ENCODE measurements around the gene RBM47. TPM values are rescaled to one million over a fixed set of nuclear protein-coding genes. Genes with fewer than 3 reads are reported as not detected.

Gene RBM47
- total RNA-seq, 4 donors from 2014 or later = 200 to 369 (median 323) TPM

DNA sequence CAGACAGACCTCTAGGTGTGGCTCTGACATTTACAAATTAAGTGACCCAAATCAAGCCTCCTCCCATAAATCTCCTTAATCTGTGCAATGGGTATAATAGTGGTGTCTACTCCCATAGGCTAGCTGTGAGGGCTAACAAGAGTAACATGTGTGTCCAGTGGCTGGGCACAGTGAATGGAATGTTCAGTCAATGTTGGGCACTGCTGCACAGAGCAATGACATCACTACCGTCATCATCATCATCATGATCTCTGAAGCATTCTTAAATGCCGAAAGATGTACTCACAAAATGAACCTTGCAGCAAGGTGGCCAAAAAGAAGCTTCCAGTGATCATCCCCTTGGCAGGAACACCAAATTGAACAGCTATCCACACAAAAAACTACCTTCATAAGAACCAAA lies 251.0 kb downstream of the RBM47 start:
- no peaks in the 10 kb centered on the region for H3K9me3 ChIP-seq
- peaks cover 5 to 26% of the 10 kb centered on the region in 2 donors for H3K4me1 ChIP-seq
- TF ChIP-seq, protein P1, sequence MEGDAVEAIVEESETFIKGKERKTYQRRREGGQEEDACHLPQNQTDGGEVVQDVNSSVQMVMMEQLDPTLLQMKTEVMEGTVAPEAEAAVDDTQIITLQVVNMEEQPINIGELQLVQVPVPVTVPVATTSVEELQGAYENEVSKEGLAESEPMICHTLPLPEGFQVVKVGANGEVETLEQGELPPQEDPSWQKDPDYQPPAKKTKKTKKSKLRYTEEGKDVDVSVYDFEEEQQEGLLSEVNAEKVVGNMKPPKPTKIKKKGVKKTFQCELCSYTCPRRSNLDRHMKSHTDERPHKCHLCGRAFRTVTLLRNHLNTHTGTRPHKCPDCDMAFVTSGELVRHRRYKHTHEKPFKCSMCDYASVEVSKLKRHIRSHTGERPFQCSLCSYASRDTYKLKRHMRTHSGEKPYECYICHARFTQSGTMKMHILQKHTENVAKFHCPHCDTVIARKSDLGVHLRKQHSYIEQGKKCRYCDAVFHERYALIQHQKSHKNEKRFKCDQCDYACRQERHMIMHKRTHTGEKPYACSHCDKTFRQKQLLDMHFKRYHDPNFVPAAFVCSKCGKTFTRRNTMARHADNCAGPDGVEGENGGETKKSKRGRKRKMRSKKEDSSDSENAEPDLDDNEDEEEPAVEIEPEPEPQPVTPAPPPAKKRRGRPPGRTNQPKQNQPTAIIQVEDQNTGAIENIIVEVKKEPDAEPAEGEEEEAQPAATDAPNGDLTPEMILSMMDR (IDR thresholded peaks at IDR 0.05) = no peak
- no peak for TF ChIP-seq POLR2A (IDR thresholded peaks at IDR 0.05)
- no peak for DNase-seq
- H3K4me3 ChIP-seq (replicated peaks in 1 of 3) = no peak overlapping the region
- intact Hi-C loops (cut with DNase I) = no loop called here
- H3K27me3 ChIP-seq = no peaks in the 10 kb centered on the region
- H3K27ac ChIP-seq = peak overlapping the region in 1 of 3 donors; percentile 59
- WGBS, 2 donors = 51 to 61% methylated on average over 2 of the region's 2 CpGs
- H3K36me3 ChIP-seq = no peaks in the 10 kb centered on the region

DNA sequence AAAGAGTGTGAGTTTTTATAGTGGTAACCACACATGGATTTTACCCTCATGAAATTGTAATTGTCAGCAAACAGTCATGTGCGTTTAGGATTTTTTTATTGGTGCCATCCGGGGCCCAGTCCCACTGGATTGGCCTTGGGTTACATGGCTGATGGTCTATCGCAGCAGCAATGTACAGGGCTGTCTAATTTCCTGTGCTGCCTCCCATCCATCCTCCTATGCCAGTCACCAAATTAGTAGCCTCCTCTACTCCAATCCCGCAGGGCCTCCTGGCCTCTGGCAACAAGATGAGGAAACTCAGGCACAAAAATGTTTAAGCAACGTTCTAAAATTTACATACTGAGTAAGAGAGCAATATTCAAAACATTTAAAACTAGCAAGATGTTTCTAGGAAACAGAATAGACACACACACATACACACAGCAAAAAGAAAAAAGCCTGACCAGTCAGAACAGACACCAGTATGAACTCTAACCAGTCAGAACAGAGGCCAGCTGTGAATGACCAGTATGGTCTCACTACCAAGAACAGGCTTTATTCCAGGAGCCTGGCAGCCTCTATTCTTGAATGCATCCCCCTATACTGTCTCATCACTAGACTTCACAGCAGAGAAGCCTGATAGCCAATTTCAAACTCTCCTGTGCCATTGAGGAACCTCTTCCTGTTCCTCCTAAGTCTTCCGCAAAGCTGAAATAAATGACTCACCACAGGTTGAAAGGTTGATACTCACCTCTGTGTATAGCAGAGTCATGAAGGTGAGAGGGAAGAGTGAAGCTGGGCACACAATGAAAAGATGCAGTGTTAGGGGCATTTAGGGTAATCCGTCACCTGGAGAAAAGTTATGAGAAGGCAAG lies 251.9 kb downstream of the RBM47 start:
- H3K27ac ChIP-seq = peak overlapping the region in 2 of 3 donors; percentile 43 to 59
- H3K36me3 ChIP-seq = no peaks in the 10 kb centered on the region
- peaks cover 5 to 26% of the 10 kb centered on the region in 2 donors for H3K4me1 ChIP-seq
- no peak for TF ChIP-seq POLR2A (IDR thresholded peaks at IDR 0.05)
- TF ChIP-seq, protein P1 (IDR thresholded peaks at IDR 0.05) = no peak
- H3K4me3 ChIP-seq (replicated peaks in 1 of 3) = no peak overlapping the region
- 72 to 84% methylated on average over 7 of the region's 7 CpGs for WGBS, 2 donors
- no peaks in the 10 kb centered on the region for H3K9me3 ChIP-seq
- H3K27me3 ChIP-seq = no peaks in the 10 kb centered on the region
- DNase-seq = no peak
- intact Hi-C loops (cut with DNase I) = no loop called here

DNA sequence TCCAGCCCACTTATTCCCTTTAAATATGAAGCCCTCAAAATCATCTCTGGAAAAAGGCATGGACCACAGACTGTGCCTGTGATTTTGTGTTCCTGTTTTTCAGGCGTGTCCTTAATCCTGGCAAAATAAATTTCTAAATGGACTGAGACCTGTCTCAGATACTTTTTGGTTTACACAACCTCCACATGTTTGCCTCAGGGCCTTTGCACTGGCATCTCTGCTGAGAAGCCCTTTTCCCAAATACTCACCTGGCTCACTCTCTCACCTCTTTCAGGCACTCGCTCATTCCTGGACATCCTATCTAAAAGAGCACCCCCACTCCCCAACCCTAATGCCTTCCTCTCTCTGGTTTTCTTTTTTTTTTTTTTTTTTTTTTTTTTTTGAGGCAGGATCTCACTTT lies 254.0 kb downstream of the RBM47 start:
- no peaks in the 10 kb centered on the region for H3K27me3 ChIP-seq
- peaks cover 5 to 26% of the 10 kb centered on the region in 2 donors for H3K4me1 ChIP-seq
- no peaks in the 10 kb centered on the region for H3K9me3 ChIP-seq
- H3K36me3 ChIP-seq = no peaks in the 10 kb centered on the region
- no peak overlapping the region for H3K4me3 ChIP-seq (replicated peaks in 1 of 3)
- DNase-seq = no peak
- WGBS, 2 donors = 96 to 98% methylated on average over 2 of the region's 2 CpGs
- TF ChIP-seq, protein P1 (IDR thresholded peaks at IDR 0.05) = no peak
- no peak for TF ChIP-seq POLR2A (IDR thresholded peaks at IDR 0.05)
- intact Hi-C loops (cut with DNase I) = no loop called here
- no peak overlapping the region for H3K27ac ChIP-seq

DNA sequence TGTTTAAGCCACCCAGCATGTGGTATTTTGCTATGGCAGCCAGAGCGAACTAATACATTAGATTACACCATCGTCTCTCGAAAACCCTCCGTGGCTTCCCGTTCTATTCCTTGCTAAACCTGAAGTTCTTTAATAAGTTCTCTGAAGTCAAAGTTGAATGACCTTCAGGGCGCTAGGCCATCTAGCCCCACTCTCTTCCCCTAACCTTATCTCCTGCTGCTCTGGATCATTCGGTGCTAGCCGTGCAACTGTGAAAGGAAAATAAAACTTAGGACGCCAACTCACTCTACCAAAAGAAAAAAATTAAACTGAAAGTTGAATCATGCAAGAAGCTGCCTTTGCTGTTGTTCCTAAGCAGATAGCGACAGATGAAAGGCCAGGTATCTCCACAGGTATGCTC lies 254.6 kb downstream of the RBM47 start:
- Histone ChIP-seq H3K36me3 (no peaks in the 10 kb centered on the region), H3K27ac (no peak overlapping the region), H3K4me3 (replicated peaks in 1 of 3) (no peak overlapping the region), H3K27me3 (no peaks in the 10 kb centered on the region), H3K4me1 (peaks cover 5 to 26% of the 10 kb centered on the region in 2 donors), H3K9me3 (no peaks in the 10 kb centered on the region)
- WGBS, 2 donors = 84 to 94% methylated on average over 10 of the region's 10 CpGs
- intact Hi-C loops (cut with DNase I) = no loop called here
- TF ChIP-seq, protein P1 (IDR thresholded peaks at IDR 0.05) = no peak
- TF ChIP-seq POLR2A (IDR thresholded peaks at IDR 0.05) = no peak
- DNase-seq = no peak

DNA sequence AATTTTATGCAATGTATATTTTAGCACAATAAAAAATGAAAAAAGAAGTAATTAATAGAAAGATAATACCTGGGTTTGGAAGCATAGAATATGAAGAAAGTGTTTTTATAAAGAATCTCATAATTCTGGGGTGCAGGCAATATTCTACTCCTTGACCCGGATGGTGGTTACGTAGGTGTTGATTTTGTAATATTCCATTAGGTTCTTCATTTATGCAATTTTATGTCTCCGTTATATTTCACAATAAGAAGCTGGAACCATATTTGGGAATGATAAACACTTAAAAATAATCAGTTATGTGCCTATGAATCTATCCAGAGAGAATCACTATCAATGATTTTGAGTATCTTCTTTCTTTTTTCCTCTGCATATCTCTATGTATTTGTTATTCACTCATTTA lies 256.0 kb downstream of the RBM47 start:
- Histone ChIP-seq H3K4me1 (peaks cover 0 to 14% of the 10 kb centered on the region in 2 donors), H3K4me3 (replicated peaks in 1 of 3) (no peak overlapping the region), H3K27me3 (no peaks in the 10 kb centered on the region), H3K36me3 (no peaks in the 10 kb centered on the region), H3K9me3 (no peaks in the 10 kb centered on the region), H3K27ac (no peak overlapping the region)
- TF ChIP-seq, protein P1 (IDR thresholded peaks at IDR 0.05) = no peak
- TF ChIP-seq POLR2A (IDR thresholded peaks at IDR 0.05) = no peak
- 94 to 97% methylated on average over 3 of the region's 3 CpGs for WGBS, 2 donors
- intact Hi-C loops (cut with DNase I) = no loop called here
- no peak for DNase-seq

Measured in thyroid gland (tissue), 4 donors.